Small intestine (tissue), 7 donors: ENCODE data around the gene GALNT18. TPM values are rescaled to one million over a fixed set of nuclear protein-coding genes. Genes with fewer than 3 reads are reported as not detected.

Experiments used
- DNase-seq, 2 donors: peaks; one replicate each; pipeline versions ENCODE4 v3.0.0 to v3.0.0-alpha.2; 2013
- FAIRE-seq: peaks from 2 replicates; lab custom pipeline; 2012; peaks lifted over from hg19 to GRCh38; lab: Jason Lieb, UNC
- H3K27ac ChIP-seq, 3 donors: one replicate each; pipeline ENCODE4 v1.5.1; 2013; ENCODE audit warnings: low read length in 2 of 3, mild to moderate bottlenecking in 2 of 3, control low read depth in 1 of 3, inconsistent platforms in 1 of 3, low read depth in 1 of 3, moderate library complexity in 1 of 3
- H3K27me3 ChIP-seq, 3 donors: one replicate each; pipeline ENCODE4 v1.6.1; 2013; ENCODE audit warnings: low read length in 3 of 3, inconsistent platforms in 1 of 3; ENCODE audit not compliant: control insufficient read depth in 3 of 3, insufficient read depth in 3 of 3
- H3K36me3 ChIP-seq, 3 donors: one replicate each; pipeline ENCODE4 v1.6.1; 2013; ENCODE audit warnings: low read length in 3 of 3, inconsistent platforms in 1 of 3, low read depth in 1 of 3, mild to moderate bottlenecking in 1 of 3, moderate library complexity in 1 of 3; ENCODE audit not compliant: control insufficient read depth in 3 of 3, insufficient read depth in 2 of 3
- H3K4me1 ChIP-seq, 3 donors: one replicate each; pipeline ENCODE4 v1.6.1; 2013; ENCODE audit warnings: low read length in 2 of 3, inconsistent platforms in 1 of 3, low read depth in 1 of 3, mild to moderate bottlenecking in 1 of 3, moderate library complexity in 1 of 3; ENCODE audit not compliant: control insufficient read depth in 3 of 3, insufficient read depth in 2 of 3
- H3K4me3 ChIP-seq, 3 donors: one replicate each; pipeline ENCODE4 v1.5.1; 2013; ENCODE audit warnings: low read length in 3 of 3, control low read depth in 1 of 3, inconsistent platforms in 1 of 3, low read depth in 1 of 3, mild to moderate bottlenecking in 1 of 3, moderate library complexity in 1 of 3
- H3K9me3 ChIP-seq, 2 donors: one replicate each; pipeline ENCODE4 v1.6.1; 2013; ENCODE audit warnings: low read depth in 1 of 2, low read length in 1 of 2; ENCODE audit not compliant: control insufficient read depth in 2 of 2, insufficient read depth in 1 of 2
- WGBS, 3 donors: extraction: QIAGEN DNeasy Blood & Tissue Kit; methylation state at CpG; one replicate each; pipeline ENCODE4 v1.1.7; 2013; 5-methylcytosine and 5-hydroxymethylcytosine counted together
- polyA plus RNA-seq, 4 donors: library from polyadenylated mRNA; stranded (reverse) in 3 of 4; unstranded in 1 of 4; fragments of 200-250 nt in 3 of 4; fragments of 120-200 nt in 1 of 4; gene quantifications; one replicate each; pipeline versions ENCODE4 v1.2.1 to v1.2.3, GENCODE V29; 2013
- donor health status: healthy with polysubstance abuse.
- donor health status: control.
- donor health status: control.
- donor health status: Bipolar disorder and iron deficiency.
- donor health status: healthy.

Gene GALNT18
- polyA plus RNA-seq, 4 donors = 0.45 to 18.9 (median 1.5) TPM

DNA sequence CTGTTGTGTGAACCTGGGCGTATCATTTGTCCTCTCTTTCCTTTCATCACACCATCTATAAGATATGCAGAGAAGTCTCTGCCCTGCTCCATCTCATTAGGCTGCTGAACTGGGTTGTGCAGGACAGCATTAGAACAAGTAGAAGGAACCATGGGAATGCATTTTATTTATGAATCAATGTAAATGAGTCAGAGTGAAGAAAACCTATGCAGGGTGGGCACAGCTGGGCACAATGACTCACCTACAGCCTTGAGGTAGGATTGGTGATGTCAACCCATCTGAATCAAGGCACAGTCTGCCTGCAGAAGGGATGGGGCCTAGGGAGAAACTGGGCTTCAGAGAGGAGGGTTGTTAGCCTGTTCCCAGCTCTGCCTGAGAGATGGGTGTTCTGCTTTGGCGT lies 392.2 kb downstream of the GALNT18 start:
- Histone ChIP-seq H3K9me3 (no peaks in the 10 kb centered on the region), H3K36me3 (no peaks in the 10 kb centered on the region), H3K4me3 (no peak overlapping the region), H3K4me1 (no peaks in the 10 kb centered on the region), H3K27me3 (no peaks in the 10 kb centered on the region), H3K27ac (no peak overlapping the region)
- no peak for DNase-seq
- WGBS, 3 donors = 88 to 95% (median 93%) methylated on average over 2 of the region's 2 CpGs
- no peak for FAIRE-seq

DNA sequence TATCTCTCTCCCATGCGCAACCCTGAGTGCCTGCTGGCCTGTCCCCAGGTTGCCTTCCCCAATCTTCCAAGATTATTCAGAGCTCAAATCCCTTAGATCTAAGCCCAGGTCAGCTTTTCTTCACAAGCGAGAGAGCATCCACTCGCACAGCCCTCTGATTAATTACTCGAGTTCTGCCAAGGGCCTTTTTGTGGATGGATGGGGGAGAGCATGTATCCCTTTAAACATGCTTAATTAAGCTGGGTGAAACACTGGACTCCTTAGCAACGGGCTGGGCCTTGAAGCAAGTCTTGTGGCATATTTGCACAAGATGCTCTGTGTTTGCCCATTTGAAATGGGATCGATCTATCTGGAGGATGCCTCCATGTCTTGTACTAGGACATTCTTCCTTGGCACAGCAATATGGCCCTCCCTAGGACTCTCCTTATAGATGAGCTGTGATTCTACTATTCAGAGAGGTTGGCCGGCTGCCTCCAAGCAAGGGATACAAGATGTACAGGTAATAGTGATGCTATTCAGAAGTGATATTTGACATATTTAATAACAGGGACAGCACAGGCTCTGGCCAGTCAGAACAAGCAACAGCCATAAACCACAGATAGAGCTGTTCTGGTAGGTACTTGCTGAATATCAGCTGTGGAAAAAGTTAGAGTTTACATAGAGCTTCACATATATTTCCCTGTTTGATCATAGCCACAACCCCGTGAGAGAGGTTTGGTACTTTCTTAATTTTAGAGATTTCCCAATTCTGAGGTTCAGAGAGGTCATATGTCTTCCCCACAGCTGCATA lies 394.3 kb downstream of the GALNT18 start:
- Histone ChIP-seq H3K9me3 (no peaks in the 10 kb centered on the region), H3K4me3 (no peak overlapping the region), H3K4me1 (no peaks in the 10 kb centered on the region), H3K27ac (no peak overlapping the region), H3K27me3 (no peaks in the 10 kb centered on the region), H3K36me3 (no peaks in the 10 kb centered on the region)
- WGBS, 3 donors = 81 to 91% (median 84%) methylated on average over 8 of the region's 8 CpGs
- DNase-seq (no peak), FAIRE-seq (no peak)

Other genes starting within 250 kb of the GALNT18 start
- gene USP47, start 220.0 kb upstream of the GALNT18 start, polyA plus RNA-seq = 10 to 100 TPM; 14.6 to 56.6 (median 20.5) TPM